K562 (cell line): ENCODE measurements around the gene HK2. TPM values are rescaled to one million over a fixed set of nuclear protein-coding genes. Genes with fewer than 3 reads are reported as not detected.

Experiments used
- EP300 ChIP-seq: IDR thresholded peaks from 2 replicates; pipeline ENCODE4 v1.6.1; 2012; ENCODE audit warnings: low read length, improper control_type of control experiment
- GTF2E2 ChIP-seq: fragments of 200-800 bp; sonication (Bioruptor generic); IDR thresholded peaks from 2 replicates; pipeline ENCODE4 v1.6.1; 2016; ENCODE audit warnings: missing genetic modification characterization, missing compliant biosample characterization
- ILF3 ChIP-seq: fragments of 450-650 bp; IDR thresholded peaks from 2 replicates; pipeline ENCODE4 v1.6.1; 2018; ENCODE audit warnings: antibody characterized with exemption, mild to moderate bottlenecking, moderate library complexity, borderline replicate concordance
- KDM1A ChIP-seq, 2 experiments: fragments of 450-650 bp; IDR thresholded peaks; 2 replicates each; pipeline ENCODE4 v1.6.1; 2016; ENCODE audit warnings: mild to moderate bottlenecking in 2 of 2
- KDM4B ChIP-seq, 2 experiments: fragments of 450-650 bp in 1 of 2; sonication (generic) in 1 of 2; IDR thresholded peaks; 2 replicates each; pipeline ENCODE4 v1.6.1; 2016 to 2017; ENCODE audit warnings: borderline replicate concordance in 2 of 2, antibody characterized with exemption in 1 of 2, low read depth in 1 of 2, mild to moderate bottlenecking in 1 of 2
- NCOA1 ChIP-seq: fragments of 450-650 bp; IDR thresholded peaks from 2 replicates; pipeline ENCODE4 v1.6.1; 2016; ENCODE audit warnings: low read depth
- NR1H2 ChIP-seq: sonication (generic); formaldehyde crosslinking; IDR thresholded peaks from 2 replicates; pipeline ENCODE4 v1.4.0; 2020; ENCODE audit warnings: mild to moderate bottlenecking, missing genetic modification reagents
- SNRNP70 ChIP-seq: fragments of 200-400 bp; formaldehyde crosslinking; optimal IDR thresholded peaks from 2 replicates; pipeline ENCODE3; 2017; ENCODE audit warnings: low read depth, low read length
- THRA ChIP-seq: fragments of 450-650 bp; IDR thresholded peaks from 2 replicates; pipeline ENCODE4 v1.6.1; 2017; ENCODE audit warnings: mild to moderate bottlenecking, moderate library complexity
- ZBTB2 ChIP-seq: fragments of 450-650 bp; IDR thresholded peaks from 2 replicates; pipeline ENCODE4 v1.6.1; 2016; ENCODE audit warnings: antibody characterized with exemption
- ZBTB5 ChIP-seq: fragments of 450-650 bp; IDR thresholded peaks from 2 replicates; pipeline ENCODE4 v1.6.1; 2017; ENCODE audit warnings: antibody characterized with exemption
- ZNF184 ChIP-seq: sonication (generic); formaldehyde crosslinking; IDR thresholded peaks from 2 replicates; pipeline ENCODE4 v1.5.0; 2020; ENCODE audit warnings: missing genetic modification reagents
- ZNF561 ChIP-seq: fragments of 450-650 bp; formaldehyde crosslinking; conservative IDR thresholded peaks from 2 replicates; pipeline ENCODE4 v1.4.0; 2020; ENCODE audit warnings: mild to moderate bottlenecking, moderate library complexity
- polyA plus RNA-seq, 8 experiments: library from polyadenylated mRNA; depleted of rRNA in 4 of 8; stranded (reverse) in 5 of 8; unstranded in 3 of 8; fragments of >200 nt; fragmentation: Nextera tagmentation in 2 of 8; fragmentation: Illumina TruSeq in 1 of 8; extraction: Ambion mirVana in 2 of 8; extraction: Trizol in 1 of 8; gene quantifications; 2 replicates each; pipeline versions ENCODE4 v1.2.1 to v1.2.3, GENCODE V29; 2011 to 2014; ENCODE audit warnings: inconsistent platforms in 1 of 8, missing spikeins in 1 of 8
- total RNA-seq, 7 experiments: library from RNA; depleted of rRNA in 6 of 7; stranded (reverse); fragments of >200 nt in 6 of 7; fragmentation: Illumina TruSeq in 2 of 7; extraction: Trizol in 2 of 7; gene quantifications; 2 replicates each; pipeline versions ENCODE4 v1.2.1 to v1.2.3, GENCODE V29; 2011 to 2021; ENCODE audit warnings: low replicate concordance in 1 of 7
- TF ChIP-seq, protein P1 (sequence below): fragments of 250-450 bp; sonication (Bioruptor Pico); IDR thresholded peaks from 2 replicates; pipeline ENCODE4 v1.4.0; 2020
- TF ChIP-seq, protein P2 (sequence below): fragments of 450-650 bp; formaldehyde crosslinking; IDR thresholded peaks from 2 replicates; pipeline ENCODE4 v1.4.0; 2020; ENCODE audit warnings: mild to moderate bottlenecking, moderate library complexity

The HK2 gene
- total and polyA plus RNA-seq, 9 of the 15 experiments (the other 6 are each of a cell fraction or from before 2014, with no cell fraction given) = 4.7 to 56.0 (median 19.9) TPM

GRCh38 chr2:74862020-74862964 is 28.4 kb downstream of the HK2 start (continued):
- no peak for TF ChIP-seq ZBTB2
- TF ChIP-seq KDM1A (IDR thresholded peaks at IDR 0.05) = peak in 1 of 2 experiments; percentile 57; a peak in 1 of 4 replicates
- TF ChIP-seq, protein P1, sequence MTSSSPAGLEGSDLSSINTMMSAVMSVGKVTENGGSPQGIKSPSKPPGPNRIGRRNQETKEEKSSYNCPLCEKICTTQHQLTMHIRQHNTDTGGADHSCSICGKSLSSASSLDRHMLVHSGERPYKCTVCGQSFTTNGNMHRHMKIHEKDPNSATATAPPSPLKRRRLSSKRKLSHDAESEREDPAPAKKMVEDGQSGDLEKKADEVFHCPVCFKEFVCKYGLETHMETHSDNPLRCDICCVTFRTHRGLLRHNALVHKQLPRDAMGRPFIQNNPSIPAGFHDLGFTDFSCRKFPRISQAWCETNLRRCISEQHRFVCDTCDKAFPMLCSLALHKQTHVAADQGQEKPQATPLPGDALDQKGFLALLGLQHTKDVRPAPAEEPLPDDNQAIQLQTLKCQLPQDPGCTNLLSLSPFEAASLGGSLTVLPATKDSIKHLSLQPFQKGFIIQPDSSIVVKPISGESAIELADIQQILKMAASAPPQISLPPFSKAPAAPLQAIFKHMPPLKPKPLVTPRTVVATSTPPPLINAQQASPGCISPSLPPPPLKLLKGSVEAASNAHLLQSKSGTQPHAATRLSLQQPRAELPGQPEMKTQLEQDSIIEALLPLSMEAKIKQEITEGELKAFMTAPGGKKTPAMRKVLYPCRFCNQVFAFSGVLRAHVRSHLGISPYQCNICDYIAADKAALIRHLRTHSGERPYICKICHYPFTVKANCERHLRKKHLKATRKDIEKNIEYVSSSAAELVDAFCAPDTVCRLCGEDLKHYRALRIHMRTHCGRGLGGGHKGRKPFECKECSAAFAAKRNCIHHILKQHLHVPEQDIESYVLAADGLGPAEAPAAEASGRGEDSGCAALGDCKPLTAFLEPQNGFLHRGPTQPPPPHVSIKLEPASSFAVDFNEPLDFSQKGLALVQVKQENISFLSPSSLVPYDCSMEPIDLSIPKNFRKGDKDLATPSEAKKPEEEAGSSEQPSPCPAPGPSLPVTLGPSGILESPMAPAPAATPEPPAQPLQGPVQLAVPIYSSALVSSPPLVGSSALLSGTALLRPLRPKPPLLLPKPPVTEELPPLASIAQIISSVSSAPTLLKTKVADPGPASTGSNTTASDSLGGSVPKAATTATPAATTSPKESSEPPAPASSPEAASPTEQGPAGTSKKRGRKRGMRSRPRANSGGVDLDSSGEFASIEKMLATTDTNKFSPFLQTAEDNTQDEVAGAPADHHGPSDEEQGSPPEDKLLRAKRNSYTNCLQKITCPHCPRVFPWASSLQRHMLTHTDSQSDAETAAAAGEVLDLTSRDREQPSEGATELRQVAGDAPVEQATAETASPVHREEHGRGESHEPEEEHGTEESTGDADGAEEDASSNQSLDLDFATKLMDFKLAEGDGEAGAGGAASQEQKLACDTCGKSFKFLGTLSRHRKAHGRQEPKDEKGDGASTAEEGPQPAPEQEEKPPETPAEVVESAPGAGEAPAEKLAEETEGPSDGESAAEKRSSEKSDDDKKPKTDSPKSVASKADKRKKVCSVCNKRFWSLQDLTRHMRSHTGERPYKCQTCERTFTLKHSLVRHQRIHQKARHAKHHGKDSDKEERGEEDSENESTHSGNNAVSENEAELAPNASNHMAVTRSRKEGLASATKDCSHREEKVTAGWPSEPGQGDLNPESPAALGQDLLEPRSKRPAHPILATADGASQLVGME = no peak
- TF ChIP-seq SNRNP70 = no peak
- TF ChIP-seq, protein P2, sequence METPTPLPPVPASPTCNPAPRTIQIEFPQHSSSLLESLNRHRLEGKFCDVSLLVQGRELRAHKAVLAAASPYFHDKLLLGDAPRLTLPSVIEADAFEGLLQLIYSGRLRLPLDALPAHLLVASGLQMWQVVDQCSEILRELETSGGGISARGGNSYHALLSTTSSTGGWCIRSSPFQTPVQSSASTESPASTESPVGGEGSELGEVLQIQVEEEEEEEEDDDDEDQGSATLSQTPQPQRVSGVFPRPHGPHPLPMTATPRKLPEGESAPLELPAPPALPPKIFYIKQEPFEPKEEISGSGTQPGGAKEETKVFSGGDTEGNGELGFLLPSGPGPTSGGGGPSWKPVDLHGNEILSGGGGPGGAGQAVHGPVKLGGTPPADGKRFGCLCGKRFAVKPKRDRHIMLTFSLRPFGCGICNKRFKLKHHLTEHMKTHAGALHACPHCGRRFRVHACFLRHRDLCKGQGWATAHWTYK (CRISPR knock-in tag) = no peak; the same call in 1 of the 2 replicates
- no peak for TF ChIP-seq KDM4B (IDR thresholded peaks at IDR 0.05; ENCODE audit: borderline replicate concordance in 2 of 2, low read depth in 1 of 2)
- no peak for TF ChIP-seq ZBTB5
- TF ChIP-seq ZNF561 = no peak
- TF ChIP-seq GTF2E2 (tag) = no peak
- no peak for TF ChIP-seq ZNF184 (CRISPR knock-in tag)
- TF ChIP-seq NCOA1 = no peak
- no peak for TF ChIP-seq ILF3
- TF ChIP-seq THRA = no peak
- TF ChIP-seq EP300 = peak; percentile 79
- no peak for TF ChIP-seq NR1H2 (CRISPR knock-in tag)
